ENCODE results near the gene AP3S2. TPM values are rescaled to one million over a fixed set of nuclear protein-coding genes. Genes with fewer than 3 reads are reported as not detected.
"Not testable (repeated sequence)": the region's sequence is repeated elsewhere in the genome, so short reads cannot be mapped to it uniquely, and the experiment has no call there.

The AP3S2 gene
- 25.8 TPM for polyA plus RNA-seq (2013)

GRCh38 chr15:89893696-89894447, at the start of gene AP3S2:
AP3S2 (minus strand) TSS chr15:89893994; CDS start chr15:89893949, 45 bp downstream.
- H3K36me3 ChIP-seq (ENCODE audit: control insufficient read depth in 4 of 4, insufficient read depth in 4 of 4, low read length in 3 of 4), result peaks cover 0 to 3% (median 1%) of the 10 kb centered on the region in 4 experiments
- H3K4me1 ChIP-seq (ENCODE audit: control extremely low read depth in 1 of 4, control insufficient read depth in 4 of 4, insufficient read depth in 4 of 4, low read length in 3 of 4), result peaks cover 7 to 18% (median 11%) of the 10 kb centered on the region in 4 experiments
- H3K4me3 ChIP-seq (ENCODE audit: control insufficient read depth in 1 of 7, extremely low read depth in 1 of 7, insufficient read depth in 4 of 7, low read depth in 2 of 7, low read length in 6 of 7), result peak within 1 kb of the TSS; percentile 66 to 98 (median 95)
- DNase-seq, result peak; percentile 95 to 96 (median 96)
- no peaks in the 10 kb centered on the region for H3K9me3 ChIP-seq (ENCODE audit: control extremely low read depth in 1 of 5, control insufficient read depth in 4 of 5, insufficient read depth in 2 of 5, low read depth in 1 of 5, low read length in 4 of 5)
- no peaks in the 10 kb centered on the region for H3K27me3 ChIP-seq (replicated peaks in 2 of 5; ENCODE audit: control insufficient read depth in 4 of 5, insufficient read depth in 5 of 5, low read length in 4 of 5)
- WGBS (ENCODE audit: insufficient coverage), result 0% methylated on average over 55 of the region's 62 CpGs
- H3K27ac ChIP-seq (ENCODE audit: insufficient read depth in 1 of 2, low read depth in 1 of 2, low read length in 2 of 2, poor library complexity in 1 of 2, severe bottlenecking in 2 of 2), result peak within 1 kb of the TSS; percentile 92 to 96
- CTCF ChIA-PET, result interaction anchor here (0.7 to 1.8 kb wide), 6 partner anchors 65 to 177 kb away, joined by 3 to 7 read pairs (median 3); no protein-coding TSS in a partner anchor
- POLR2A ChIA-PET, result interaction anchor here (0.7 to 1.3 kb wide), 4 partner anchors 116 to 207 kb away, joined by 3 to 4 read pairs (median 3); no protein-coding TSS in a partner anchor

- POLR2A ChIA-PET, result no interaction called here
- no peak overlapping the region for H3K27ac ChIP-seq (ENCODE audit: insufficient read depth in 1 of 2, low read depth in 1 of 2, low read length in 2 of 2, poor library complexity in 1 of 2, severe bottlenecking in 2 of 2)
- CTCF ChIA-PET, result interaction anchor here (0.6 to 1.4 kb wide), 8 partner anchors 18 to 138 kb away, joined by 3 to 4 read pairs (median 3); no protein-coding TSS in a partner anchor
- no CpG with 5 or more reads among the region's 3 CpGs for WGBS (ENCODE audit: insufficient coverage)
- H3K36me3 ChIP-seq (ENCODE audit: control insufficient read depth in 4 of 4, insufficient read depth in 4 of 4, low read length in 3 of 4), result no peaks in the 10 kb centered on the region
- DNase-seq, result no peak
- H3K4me1 ChIP-seq (ENCODE audit: control extremely low read depth in 1 of 4, control insufficient read depth in 4 of 4, insufficient read depth in 4 of 4, low read length in 3 of 4), result peaks cover 7 to 35% (median 22%) of the 10 kb centered on the region in 4 experiments
- H3K27me3 ChIP-seq (replicated peaks in 2 of 5; ENCODE audit: control insufficient read depth in 4 of 5, insufficient read depth in 5 of 5, low read length in 4 of 5), result no peaks in the 10 kb centered on the region
- no peaks in the 10 kb centered on the region for H3K9me3 ChIP-seq (ENCODE audit: control extremely low read depth in 1 of 5, control insufficient read depth in 4 of 5, insufficient read depth in 2 of 5, low read depth in 1 of 5, low read length in 4 of 5)
- H3K4me3 ChIP-seq (ENCODE audit: control insufficient read depth in 1 of 7, extremely low read depth in 1 of 7, insufficient read depth in 4 of 7, low read depth in 2 of 7, low read length in 6 of 7), result no peak overlapping the region
These were observed 46.1 kb upstream of the AP3S2 start for GRCh38 chr15:89939910-89940309.

GRCh38 chr15:89939377-89939776, 45.6 kb upstream of the AP3S2 start:
- H3K27me3 ChIP-seq (replicated peaks in 2 of 5; ENCODE audit: control insufficient read depth in 4 of 5, insufficient read depth in 5 of 5, low read length in 4 of 5); H3K27ac ChIP-seq (ENCODE audit: insufficient read depth in 1 of 2, low read depth in 1 of 2, low read length in 2 of 2, poor library complexity in 1 of 2, severe bottlenecking in 2 of 2); DNase-seq; POLR2A ChIA-PET; H3K9me3 ChIP-seq (ENCODE audit: control extremely low read depth in 1 of 5, control insufficient read depth in 4 of 5, insufficient read depth in 2 of 5, low read depth in 1 of 5, low read length in 4 of 5); H3K36me3 ChIP-seq (ENCODE audit: control insufficient read depth in 4 of 4, insufficient read depth in 4 of 4, low read length in 3 of 4); H3K4me3 ChIP-seq (ENCODE audit: control insufficient read depth in 1 of 7, extremely low read depth in 1 of 7, insufficient read depth in 4 of 7, low read depth in 2 of 7, low read length in 6 of 7): not testable (repeated sequence)
- peaks cover 7 to 35% (median 22%) of the 10 kb centered on the region in 4 experiments for H3K4me1 ChIP-seq (ENCODE audit: control extremely low read depth in 1 of 4, control insufficient read depth in 4 of 4, insufficient read depth in 4 of 4, low read length in 3 of 4)
- CTCF ChIA-PET, result interaction anchor here (0.6 to 1.4 kb wide), 6 partner anchors 20 to 138 kb away, joined by 3 to 4 read pairs (median 3); no protein-coding TSS in a partner anchor
- 100% methylated on average over 2 of the region's 2 CpGs for WGBS (ENCODE audit: insufficient coverage)

GRCh38 chr15:89937365-89938350, 43.9 kb upstream of the AP3S2 start:
- Histone ChIP-seq H3K27ac (ENCODE audit: insufficient read depth in 1 of 2, low read depth in 1 of 2, low read length in 2 of 2, poor library complexity in 1 of 2, severe bottlenecking in 2 of 2) (no peak overlapping the region), H3K36me3 (ENCODE audit: control insufficient read depth in 4 of 4, insufficient read depth in 4 of 4, low read length in 3 of 4) (no peaks in the 10 kb centered on the region), H3K4me3 (ENCODE audit: control insufficient read depth in 1 of 7, extremely low read depth in 1 of 7, insufficient read depth in 4 of 7, low read depth in 2 of 7, low read length in 6 of 7) (peak overlapping the region in 3 of 7 experiments; percentile 1 to 25 (median 12)), H3K4me1 (ENCODE audit: control extremely low read depth in 1 of 4, control insufficient read depth in 4 of 4, insufficient read depth in 4 of 4, low read length in 3 of 4) (peaks cover 7 to 35% (median 22%) of the 10 kb centered on the region in 4 experiments), H3K9me3 (ENCODE audit: control extremely low read depth in 1 of 5, control insufficient read depth in 4 of 5, insufficient read depth in 2 of 5, low read depth in 1 of 5, low read length in 4 of 5) (no peaks in the 10 kb centered on the region), H3K27me3 (replicated peaks in 2 of 5; ENCODE audit: control insufficient read depth in 4 of 5, insufficient read depth in 5 of 5, low read length in 4 of 5) (no peaks in the 10 kb centered on the region)
- ChIA-PET POLR2A (interaction anchor here (0.7 kb wide), 1 partner anchor 61 kb away, joined by 3 read pairs; no protein-coding TSS in a partner anchor), CTCF (interaction anchor here (0.8 kb wide), 1 partner anchor 96 kb away, joined by 4 read pairs; no protein-coding TSS in a partner anchor)
- peak; percentile 71 to 96 (median 94) for DNase-seq
- WGBS (ENCODE audit: insufficient coverage), result 80% methylated on average over 4 of the region's 10 CpGs

GRCh38 chr15:89936786-89937265, 43.0 kb upstream of the AP3S2 start:
- H3K4me1 ChIP-seq (ENCODE audit: control extremely low read depth in 1 of 4, control insufficient read depth in 4 of 4, insufficient read depth in 4 of 4, low read length in 3 of 4), result peaks cover 7 to 35% (median 22%) of the 10 kb centered on the region in 4 experiments
- WGBS (ENCODE audit: insufficient coverage), result 96% methylated on average over 14 of the region's 14 CpGs
- ChIA-PET CTCF (interaction anchor here (1.6 kb wide), 1 partner anchor 98 kb away, joined by 6 read pairs; no protein-coding TSS in a partner anchor), POLR2A (no interaction called here)
- H3K9me3 ChIP-seq (ENCODE audit: control extremely low read depth in 1 of 5, control insufficient read depth in 4 of 5, insufficient read depth in 2 of 5, low read depth in 1 of 5, low read length in 4 of 5), result no peaks in the 10 kb centered on the region
- no peak for DNase-seq
- no peaks in the 10 kb centered on the region for H3K36me3 ChIP-seq (ENCODE audit: control insufficient read depth in 4 of 4, insufficient read depth in 4 of 4, low read length in 3 of 4)
- H3K27me3 ChIP-seq (replicated peaks in 2 of 5; ENCODE audit: control insufficient read depth in 4 of 5, insufficient read depth in 5 of 5, low read length in 4 of 5), result no peaks in the 10 kb centered on the region
- no peak overlapping the region for H3K27ac ChIP-seq (ENCODE audit: insufficient read depth in 1 of 2, low read depth in 1 of 2, low read length in 2 of 2, poor library complexity in 1 of 2, severe bottlenecking in 2 of 2)
- H3K4me3 ChIP-seq (ENCODE audit: control insufficient read depth in 1 of 7, extremely low read depth in 1 of 7, insufficient read depth in 4 of 7, low read depth in 2 of 7, low read length in 6 of 7), result no peak overlapping the region

GRCh38 chr15:89936051-89936785, 42.4 kb upstream of the AP3S2 start:
- Histone ChIP-seq H3K27me3 (replicated peaks in 2 of 5; ENCODE audit: control insufficient read depth in 4 of 5, insufficient read depth in 5 of 5, low read length in 4 of 5) (no peaks in the 10 kb centered on the region), H3K4me1 (ENCODE audit: control extremely low read depth in 1 of 4, control insufficient read depth in 4 of 4, insufficient read depth in 4 of 4, low read length in 3 of 4) (peaks cover 7 to 35% (median 22%) of the 10 kb centered on the region in 4 experiments)

More at GRCh38 chr15:89936051-89936785, 42.4 kb upstream of the AP3S2 start:
- H3K9me3 ChIP-seq (ENCODE audit: control extremely low read depth in 1 of 5, control insufficient read depth in 4 of 5, insufficient read depth in 2 of 5, low read depth in 1 of 5, low read length in 4 of 5), result no peaks in the 10 kb centered on the region
- WGBS (ENCODE audit: insufficient coverage), result 34% methylated on average over 7 of the region's 8 CpGs
- POLR2A ChIA-PET, result no interaction called here
- CTCF ChIA-PET, result interaction anchor here (0.9 to 1.6 kb wide), 4 partner anchors 8 to 135 kb away, joined by 3 to 6 read pairs (median 4); no protein-coding TSS in a partner anchor
- DNase-seq, result peak; percentile 31 to 73 (median 69)
- peak overlapping the region in 1 of 7 experiments; percentile 16 for H3K4me3 ChIP-seq (ENCODE audit: control insufficient read depth in 1 of 7, extremely low read depth in 1 of 7, insufficient read depth in 4 of 7, low read depth in 2 of 7, low read length in 6 of 7)
- no peak overlapping the region for H3K27ac ChIP-seq (ENCODE audit: insufficient read depth in 1 of 2, low read depth in 1 of 2, low read length in 2 of 2, poor library complexity in 1 of 2, severe bottlenecking in 2 of 2)
- H3K36me3 ChIP-seq (ENCODE audit: control insufficient read depth in 4 of 4, insufficient read depth in 4 of 4, low read length in 3 of 4), result no peaks in the 10 kb centered on the region

All from common myeloid progenitor, CD34-positive (primary cell).